HG03060 (cell line): Measurements from ENCODE around the gene HDLBP.
A peak's percentile ranks its signal among the peaks of the same experiment; 100 is the strongest.

ENCODE experiments used
- ATAC-seq: cut with Tn5 transposase; IDR thresholded peaks from one replicate; pipeline ENCODE4 v1.9.1; 2021; ENCODE audit warnings: low read depth, moderate number of reproducible peaks; ENCODE audit not compliant: unreplicated experiment

HDLBP gene, protein sequence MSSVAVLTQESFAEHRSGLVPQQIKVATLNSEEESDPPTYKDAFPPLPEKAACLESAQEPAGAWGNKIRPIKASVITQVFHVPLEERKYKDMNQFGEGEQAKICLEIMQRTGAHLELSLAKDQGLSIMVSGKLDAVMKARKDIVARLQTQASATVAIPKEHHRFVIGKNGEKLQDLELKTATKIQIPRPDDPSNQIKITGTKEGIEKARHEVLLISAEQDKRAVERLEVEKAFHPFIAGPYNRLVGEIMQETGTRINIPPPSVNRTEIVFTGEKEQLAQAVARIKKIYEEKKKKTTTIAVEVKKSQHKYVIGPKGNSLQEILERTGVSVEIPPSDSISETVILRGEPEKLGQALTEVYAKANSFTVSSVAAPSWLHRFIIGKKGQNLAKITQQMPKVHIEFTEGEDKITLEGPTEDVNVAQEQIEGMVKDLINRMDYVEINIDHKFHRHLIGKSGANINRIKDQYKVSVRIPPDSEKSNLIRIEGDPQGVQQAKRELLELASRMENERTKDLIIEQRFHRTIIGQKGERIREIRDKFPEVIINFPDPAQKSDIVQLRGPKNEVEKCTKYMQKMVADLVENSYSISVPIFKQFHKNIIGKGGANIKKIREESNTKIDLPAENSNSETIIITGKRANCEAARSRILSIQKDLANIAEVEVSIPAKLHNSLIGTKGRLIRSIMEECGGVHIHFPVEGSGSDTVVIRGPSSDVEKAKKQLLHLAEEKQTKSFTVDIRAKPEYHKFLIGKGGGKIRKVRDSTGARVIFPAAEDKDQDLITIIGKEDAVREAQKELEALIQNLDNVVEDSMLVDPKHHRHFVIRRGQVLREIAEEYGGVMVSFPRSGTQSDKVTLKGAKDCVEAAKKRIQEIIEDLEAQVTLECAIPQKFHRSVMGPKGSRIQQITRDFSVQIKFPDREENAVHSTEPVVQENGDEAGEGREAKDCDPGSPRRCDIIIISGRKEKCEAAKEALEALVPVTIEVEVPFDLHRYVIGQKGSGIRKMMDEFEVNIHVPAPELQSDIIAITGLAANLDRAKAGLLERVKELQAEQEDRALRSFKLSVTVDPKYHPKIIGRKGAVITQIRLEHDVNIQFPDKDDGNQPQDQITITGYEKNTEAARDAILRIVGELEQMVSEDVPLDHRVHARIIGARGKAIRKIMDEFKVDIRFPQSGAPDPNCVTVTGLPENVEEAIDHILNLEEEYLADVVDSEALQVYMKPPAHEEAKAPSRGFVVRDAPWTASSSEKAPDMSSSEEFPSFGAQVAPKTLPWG (N-terminal part only)

DNA sequence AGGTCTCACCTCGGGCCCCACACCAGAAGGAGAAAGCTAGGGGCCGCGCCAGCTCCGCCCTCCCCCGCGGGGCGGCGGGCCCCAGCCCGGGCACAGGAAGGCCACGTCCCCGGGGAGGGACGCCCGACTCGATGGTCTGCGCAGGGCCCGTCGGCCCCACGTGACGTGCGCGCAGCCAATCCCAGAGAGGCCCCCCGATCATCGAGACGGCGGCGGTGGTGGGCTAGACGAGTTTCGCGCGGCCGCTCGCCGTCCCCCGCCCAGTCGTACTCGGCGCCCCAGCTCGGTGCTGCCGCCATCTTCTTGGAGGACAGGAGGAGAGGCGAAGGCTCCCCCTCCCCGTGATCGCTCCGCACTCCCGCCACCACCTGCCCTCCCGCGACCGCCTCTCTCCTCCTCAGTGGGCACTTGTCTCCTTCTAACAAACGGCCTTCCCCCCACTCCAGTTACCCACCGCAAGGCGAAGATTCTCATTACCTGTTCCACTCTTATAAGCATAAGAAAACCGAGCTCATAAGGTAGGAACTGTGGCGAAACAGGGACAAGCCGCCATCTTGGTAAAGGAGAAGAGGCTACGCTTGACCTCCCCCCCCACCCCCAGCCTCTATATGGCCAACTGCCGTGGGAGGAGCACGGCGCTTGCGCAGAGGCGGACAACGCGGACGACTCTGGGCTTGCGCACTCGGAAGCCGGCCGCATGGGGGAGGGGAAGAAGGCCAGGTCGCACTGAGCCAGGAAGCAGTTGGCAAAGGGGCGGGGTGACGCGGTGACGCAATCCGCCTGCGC lies at the start of gene HDLBP:
TSS of gene HDLBP (minus strand) at position 580 of the 786 bp plus-strand sequence. CDS start 48,803 bp downstream, outside the sequence.
- ATAC-seq, result peak; percentile 37

DNA sequence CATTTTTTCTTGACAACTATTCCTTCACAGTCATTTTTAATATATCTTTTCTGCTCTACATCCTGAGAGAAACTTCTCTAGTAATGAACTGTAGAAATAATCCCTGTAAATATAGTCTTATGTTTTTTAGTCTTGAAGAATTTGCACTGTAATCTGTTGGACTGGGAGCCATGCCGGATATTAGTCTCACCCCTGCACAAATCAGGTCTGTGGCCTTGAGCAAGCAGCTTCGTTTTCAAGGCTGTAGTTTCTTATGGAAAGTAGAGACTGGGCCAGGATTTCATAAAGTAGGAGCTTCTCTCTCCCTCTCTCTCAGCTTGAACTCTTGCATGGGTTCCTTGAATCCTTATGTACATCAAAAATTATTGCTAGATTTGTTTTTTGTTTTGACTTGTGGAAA lies 49.3 kb upstream of the HDLBP start:
- ATAC-seq, result no peak

DNA sequence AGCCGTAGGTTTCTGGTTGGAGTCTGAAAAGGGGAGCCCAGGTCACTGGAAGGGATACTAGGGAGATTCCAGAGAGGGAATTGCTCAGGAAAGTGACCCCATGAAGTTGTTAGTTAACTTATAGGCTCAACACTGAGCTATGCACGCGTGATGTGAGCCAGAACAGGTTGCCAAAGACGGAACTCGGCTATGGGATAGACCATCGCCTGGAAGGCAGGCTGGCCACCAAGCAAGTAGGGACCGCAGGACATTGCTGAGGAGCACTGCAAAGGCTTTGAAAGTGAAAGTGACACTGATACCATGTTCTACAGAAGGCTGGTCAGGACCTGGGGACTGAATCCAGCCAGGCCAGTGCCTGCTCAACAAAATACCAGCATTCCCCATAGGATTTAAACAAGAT lies 48.0 kb upstream of the HDLBP start:
- ATAC-seq, result no peak

DNA sequence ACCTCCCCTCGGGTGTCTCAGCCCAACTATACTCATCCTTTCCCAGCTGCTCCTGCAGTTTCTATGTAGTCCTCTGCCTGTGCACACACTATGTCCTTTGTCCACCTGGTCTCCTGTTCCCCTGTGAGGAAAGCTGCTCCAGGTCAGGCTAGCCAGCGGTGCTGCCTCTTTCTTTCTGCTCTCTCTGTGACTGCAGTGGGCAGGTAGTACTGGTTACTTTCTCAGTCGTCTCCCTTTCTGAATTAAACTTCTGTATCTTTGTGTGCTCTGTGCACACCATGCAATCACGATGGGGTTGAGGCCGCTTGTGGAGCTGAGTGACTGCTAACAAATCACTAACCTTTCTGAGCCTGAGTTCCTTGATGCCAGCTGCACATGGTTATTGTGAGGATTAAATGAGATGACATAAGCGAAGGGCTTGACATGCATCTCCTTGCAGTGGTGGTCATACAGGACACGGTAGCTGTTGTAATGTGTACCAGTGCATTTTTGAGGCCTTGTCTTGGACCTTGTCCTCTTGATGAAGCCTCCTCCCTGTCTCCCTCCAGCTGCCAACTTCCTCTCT lies 44.1 kb upstream of the HDLBP start:
- ATAC-seq, result no peak

DNA sequence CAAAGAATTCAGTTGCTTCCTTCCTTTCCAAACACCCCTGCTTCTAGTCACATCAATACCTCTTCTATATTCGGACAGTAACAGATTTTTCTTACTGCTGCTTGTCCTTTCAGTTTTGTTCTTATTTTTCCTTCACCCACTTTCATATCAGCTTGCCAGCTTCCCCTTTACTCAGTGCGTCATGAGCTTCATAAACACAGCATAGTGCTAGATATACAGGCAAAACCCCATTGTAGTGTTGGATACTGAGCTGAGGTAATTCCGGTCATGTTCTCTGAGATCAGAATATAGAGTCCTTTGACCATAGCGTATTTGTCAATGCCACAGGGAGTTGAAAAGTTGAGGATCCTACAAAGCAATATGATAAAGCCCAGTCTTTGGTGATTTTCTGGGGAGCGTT lies 43.0 kb upstream of the HDLBP start:
- ATAC-seq, result no peak

DNA sequence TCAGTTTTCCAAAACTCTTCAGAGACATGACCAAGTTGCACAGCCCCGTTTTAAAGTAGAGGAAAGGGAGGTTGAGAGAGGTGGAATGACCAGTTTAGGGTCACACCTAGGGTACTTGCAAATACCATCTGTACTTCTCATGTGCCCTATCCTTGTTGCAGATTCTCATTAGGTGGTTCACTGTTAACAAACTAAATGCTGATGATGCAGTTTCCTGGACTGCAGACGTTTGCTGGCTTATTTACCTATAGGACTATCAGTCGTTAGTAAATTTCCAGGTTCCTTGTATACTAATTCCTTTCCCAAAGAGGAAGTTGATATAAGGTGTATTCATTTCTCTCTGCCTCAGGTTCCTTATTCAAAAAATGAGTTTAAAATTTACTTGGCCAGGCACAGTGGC lies 42.1 kb upstream of the HDLBP start:
- ATAC-seq, result no peak

DNA sequence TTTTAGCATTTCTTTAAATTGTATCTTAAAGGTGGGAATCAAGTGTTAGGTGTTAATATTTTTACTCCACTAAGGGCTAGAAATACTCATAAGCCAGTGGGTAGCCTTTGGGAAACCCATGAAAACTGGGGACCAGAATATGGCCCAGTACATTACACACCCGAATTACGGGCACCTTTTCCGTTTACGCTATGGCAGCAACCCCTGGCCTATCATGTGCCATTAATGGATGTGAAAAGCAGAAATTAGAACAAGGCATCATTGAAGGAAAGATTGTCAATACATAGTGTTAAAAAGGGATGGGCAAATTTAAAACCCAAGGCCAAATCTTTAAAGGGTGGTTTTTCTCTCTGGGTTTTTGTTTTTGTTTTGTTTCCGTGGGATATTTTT lies 41.4 kb upstream of the HDLBP start:
- ATAC-seq, result no peak

DNA sequence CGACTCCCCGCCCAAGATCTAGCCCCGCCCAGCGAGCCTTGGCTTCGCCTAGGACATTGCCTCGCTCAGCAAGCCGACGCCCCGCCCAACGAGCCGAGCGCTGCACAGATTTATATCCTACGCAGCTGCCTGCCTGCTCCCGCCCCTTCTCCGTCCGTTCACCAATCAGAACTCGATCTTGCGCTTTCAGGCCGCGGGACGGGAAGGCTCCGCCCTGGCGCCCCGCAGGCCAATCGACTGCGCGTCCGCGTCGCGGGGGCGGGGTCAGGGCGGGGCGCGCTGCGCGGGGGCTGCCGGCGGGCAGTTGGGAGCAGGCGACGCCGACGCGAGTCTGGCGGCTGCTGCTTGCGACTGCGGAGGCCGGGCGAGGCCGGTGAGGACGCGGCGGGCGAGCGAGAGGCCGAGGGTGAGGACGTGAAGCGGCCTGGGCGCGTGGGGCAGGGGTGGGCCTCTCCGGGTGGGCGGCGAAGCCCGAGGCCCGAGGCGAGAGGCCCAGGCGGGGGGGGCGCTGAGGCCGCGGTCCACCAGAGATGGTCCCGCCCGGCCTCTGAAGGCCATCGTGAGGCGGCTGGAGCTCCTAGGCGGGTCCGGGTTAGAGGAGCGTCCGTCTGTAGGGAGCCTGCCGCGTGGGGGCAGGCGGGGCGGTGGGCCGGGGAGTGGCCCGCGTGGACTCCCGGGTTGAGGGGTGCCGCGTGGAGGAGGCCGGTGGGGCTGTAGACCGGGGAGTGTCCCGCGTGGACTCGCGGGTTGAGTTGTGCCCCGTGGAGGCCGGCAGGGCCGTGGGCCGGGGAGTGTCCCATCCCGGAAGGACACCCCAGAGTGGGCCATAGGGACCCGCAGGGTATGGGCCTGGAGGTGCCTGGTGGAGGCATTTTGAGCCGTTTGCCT lies 40.8 kb upstream of the HDLBP start, which contains the start of gene FARP2:
TSS of gene FARP2 (plus strand) at position 303 of the 888 bp plus-strand sequence. CDS start 16,823 bp downstream, outside the sequence.
- peak; percentile 71 for ATAC-seq

DNA sequence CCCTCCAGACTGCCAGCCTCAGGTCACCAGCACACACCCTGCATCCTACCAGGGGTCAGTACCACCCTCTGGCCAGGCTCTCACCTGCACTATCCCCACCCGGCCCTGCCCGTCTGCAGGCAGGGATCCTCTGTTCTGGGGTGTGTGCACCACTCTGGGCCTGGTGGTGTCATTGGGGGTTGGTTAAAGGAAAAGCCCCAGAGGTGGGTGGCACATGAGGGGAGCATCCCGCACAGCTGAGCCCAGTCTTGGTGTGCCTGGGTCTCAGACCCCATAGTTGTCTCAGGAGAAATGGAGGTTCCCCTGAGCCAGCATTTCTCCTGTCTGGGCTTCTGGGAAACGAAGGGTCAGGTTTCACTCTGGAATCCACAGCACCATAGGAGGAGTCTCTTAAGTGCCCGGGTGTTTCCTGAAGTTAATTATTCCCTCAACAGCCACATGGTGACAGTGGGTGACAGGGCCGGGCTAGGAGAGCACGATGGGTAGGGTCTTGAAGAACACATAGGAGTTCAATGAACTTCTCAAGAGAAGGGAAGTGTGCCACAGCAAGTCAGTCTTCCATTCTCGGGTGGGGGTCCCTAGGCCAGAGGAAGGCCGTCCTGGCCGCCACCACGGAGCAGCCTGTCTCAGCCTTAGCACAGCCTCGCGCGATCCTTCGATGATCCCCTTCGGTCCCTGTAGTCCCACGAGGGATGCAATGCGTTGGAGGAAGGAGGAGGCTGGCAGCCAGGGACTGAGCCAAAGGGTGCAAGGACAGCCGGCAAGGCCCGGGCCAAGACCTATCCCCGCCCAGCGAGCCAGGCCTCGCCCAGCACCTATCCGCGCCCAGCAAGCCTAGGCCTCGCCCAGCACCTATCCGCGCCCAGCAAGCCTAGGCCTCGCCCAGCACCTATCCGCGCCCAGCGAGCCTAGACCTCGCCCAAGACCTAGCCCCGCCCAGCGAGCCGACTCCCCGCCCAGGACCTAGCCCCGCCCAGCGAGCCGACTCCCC lies 39.5 kb upstream of the HDLBP start:
- ATAC-seq, result no peak

DNA sequence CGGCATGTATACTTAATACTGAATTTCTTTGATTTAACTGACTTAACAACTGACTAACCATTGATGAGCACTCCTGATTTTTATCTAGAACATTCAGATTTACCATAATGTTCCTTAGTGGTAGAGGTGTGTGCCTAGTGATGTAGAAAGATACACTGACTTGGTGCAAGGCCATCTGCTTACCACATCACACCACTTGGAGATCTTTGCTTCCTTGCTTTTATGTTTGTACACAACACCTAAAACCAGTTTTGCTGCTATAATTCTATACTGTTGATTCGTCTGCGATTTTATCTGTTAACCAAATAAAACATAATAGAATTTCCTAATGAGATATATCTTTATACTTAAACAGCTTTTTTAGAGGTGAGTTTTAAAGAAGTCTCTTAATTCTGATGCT lies 36.8 kb upstream of the HDLBP start:
- no peak for ATAC-seq

DNA sequence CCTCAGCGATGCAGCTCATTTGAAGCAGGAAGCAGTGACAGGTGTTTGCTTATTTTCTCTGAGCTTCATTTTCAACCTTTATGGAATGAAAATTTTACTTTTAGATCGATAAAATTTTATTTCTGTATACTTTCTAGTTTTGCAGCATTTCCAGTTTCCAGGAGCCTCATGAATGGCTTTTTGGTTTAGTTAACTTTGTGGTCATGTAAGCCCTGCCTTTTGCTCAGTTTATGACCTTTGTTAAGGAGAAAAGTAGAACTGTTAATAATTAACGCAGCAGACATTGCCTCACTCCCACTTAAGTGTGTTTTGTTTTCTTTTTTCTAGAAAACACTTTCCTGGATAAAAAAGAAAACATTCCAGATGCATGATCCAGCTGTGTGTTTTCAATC lies 36.2 kb upstream of the HDLBP start:
- ATAC-seq, result no peak

DNA sequence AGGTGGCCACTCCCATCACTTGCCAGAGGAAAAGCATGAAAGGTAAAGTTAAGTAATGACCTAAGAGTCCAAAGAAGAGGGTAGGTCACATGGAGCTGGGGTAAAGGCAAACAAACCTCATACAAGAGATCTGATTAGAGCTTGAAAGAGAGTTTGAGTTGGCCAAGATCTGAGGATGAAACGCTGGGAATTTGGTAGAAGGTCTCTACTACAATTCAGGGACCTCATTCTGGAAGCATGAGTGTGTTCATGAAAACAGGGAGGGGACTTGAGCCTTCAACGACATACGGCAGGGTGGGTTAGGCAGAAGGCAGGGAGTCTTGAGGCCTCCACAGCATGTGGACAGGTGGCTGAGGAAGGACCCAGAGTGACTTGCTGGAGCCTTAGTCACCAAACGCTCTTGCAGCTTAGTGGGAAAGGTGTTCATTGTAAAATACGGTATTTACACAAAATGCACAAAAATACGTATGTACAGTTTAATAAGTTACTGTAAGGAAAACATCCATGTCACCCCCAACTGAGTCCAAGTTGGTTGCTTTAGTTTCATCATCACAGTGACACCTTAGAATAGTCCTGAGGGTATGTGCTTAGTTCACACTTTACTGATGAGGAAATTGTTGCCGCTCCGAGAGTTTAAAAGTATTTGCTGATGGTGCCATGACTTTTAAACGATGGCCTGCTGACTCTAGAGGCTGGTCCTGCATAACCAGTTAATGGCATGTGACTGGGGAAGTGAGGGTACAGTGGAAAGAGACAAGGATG lies 35.6 kb upstream of the HDLBP start:
- ATAC-seq, result no peak

DNA sequence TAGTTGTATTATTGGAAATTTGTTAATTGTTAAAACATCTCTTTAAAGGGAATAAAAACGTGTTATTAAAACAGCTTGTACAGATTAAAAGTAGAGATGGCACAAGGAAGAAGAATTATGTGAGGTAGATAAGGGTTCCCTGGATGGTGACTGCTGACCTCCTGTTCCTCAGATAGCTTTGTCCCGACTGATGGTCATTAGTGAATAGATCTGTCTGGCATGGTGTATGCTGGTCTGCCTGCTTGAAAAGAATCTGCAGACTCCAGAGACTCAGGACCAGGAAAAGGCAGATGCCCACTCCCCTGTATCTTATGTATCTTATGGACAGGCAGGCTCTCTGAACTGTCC lies 35.0 kb upstream of the HDLBP start:
- no peak for ATAC-seq

DNA sequence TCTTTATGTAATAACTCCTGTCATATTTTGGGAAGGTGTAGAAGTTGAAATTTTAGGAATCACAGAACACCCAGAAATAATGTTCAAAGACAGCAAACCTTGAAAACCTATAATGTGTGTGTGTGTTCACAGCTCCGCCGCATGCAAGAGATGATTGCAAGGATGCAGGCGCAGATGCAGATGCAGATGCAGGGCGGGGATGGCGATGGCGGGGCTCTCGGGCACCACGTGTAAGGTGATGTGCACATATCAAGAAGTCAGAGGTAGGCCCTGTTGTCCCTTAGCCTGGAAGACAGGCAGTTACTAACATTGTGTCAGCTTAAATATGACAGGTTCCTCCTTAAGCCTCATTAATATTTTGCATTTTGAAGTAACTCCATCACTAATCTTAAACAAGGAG lies 34.5 kb upstream of the HDLBP start:
- no peak for ATAC-seq

DNA sequence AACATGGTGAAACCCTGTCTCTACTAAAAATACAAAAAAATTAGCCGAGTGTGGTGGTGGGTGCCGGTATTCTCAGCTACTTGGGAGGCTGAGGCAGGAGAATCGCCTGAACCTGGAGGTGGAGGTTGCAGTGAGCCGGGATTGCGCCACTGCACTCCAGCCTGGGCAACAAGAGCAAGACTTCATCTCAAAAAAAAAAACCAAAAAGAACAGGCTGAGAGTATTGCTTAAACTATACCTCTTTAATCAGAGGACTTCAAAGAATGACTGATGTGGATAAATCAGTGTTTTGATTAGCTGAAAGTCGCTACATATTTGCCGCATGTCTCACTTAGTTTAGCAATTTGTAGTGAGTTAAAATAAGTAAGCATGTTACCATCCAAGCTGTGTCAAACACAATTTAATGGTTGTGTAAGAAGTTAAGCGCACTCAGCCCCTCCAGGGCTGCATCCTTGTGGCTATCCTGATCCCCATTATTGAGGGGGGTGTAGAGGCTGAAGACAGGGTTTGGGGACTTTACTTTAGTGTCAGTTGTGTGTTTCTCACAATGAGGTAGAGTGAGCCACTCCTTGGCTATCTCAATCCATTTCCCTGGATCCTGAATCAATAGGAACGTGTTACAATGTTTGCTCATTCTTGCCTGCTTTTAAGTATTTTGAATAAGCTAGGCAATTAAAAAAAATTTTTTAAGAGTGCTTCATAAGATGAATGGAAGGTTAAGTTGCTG lies 29.6 kb upstream of the HDLBP start:
- ATAC-seq, result no peak

DNA sequence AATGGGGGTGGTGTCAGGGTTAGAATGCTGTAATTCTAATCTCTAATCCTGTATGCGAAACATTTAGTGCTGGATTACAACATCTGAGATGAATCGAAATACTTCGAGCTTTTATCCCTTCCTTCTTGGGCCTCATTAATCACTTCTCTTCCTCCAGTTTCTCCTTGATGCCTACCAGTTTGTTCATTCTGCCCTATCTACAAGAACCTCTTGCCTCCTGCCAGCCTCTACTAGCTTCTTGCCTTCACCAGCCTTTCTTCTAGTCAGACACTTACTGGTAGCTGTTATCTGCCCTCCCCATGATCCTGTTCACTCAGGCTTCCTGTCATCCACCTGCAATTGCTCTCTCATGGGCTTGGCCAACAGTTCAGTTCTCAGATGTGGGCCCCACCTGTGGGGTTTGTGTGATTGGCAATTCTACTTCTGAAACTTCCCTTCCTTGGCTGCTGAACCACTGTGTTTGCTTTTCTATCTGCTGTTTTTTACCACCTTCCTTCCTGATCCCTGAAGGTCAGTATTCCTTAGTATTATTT lies 25.2 kb upstream of the HDLBP start:
- no peak for ATAC-seq
